Breast epithelium (tissue), 3 donors: ENCODE results near the gene PTPN3.

ENCODE experiments used
- CTCF ChIP-seq, 3 donors: fragments of 450-650 bp; IDR thresholded peaks; one replicate each; pipeline ENCODE4 v1.5.1; 2016 to 2017; ENCODE audit warnings: antibody characterized with exemption in 3 of 3, mild to moderate bottlenecking in 3 of 3, moderate library complexity in 3 of 3
- POLR2A ChIP-seq: fragments of 450-650 bp; IDR thresholded peaks from one replicate; pipeline ENCODE4 v1.6.1; 2016; ENCODE audit warnings: antibody characterized with exemption, mild to moderate bottlenecking, moderate library complexity

- no peak for TF ChIP-seq CTCF (IDR thresholded peaks at IDR 0.05)
- TF ChIP-seq POLR2A = no peak
These were observed 114.2 kb downstream of the PTPN3 start for GRCh38 chr9:109383947-109384346.
